T-helper 2 cell (primary cell): ENCODE results near the gene ZNF488.
A peak's percentile ranks its signal among the peaks of the same experiment; 100 is the strongest.

ENCODE experiments used
- DNase-seq, 5 experiments: peaks; one replicate each; pipeline versions ENCODE4 v3.0.0 to v3.0.0-alpha.2; 2012 to 2022

ZNF488 gene

DNA sequence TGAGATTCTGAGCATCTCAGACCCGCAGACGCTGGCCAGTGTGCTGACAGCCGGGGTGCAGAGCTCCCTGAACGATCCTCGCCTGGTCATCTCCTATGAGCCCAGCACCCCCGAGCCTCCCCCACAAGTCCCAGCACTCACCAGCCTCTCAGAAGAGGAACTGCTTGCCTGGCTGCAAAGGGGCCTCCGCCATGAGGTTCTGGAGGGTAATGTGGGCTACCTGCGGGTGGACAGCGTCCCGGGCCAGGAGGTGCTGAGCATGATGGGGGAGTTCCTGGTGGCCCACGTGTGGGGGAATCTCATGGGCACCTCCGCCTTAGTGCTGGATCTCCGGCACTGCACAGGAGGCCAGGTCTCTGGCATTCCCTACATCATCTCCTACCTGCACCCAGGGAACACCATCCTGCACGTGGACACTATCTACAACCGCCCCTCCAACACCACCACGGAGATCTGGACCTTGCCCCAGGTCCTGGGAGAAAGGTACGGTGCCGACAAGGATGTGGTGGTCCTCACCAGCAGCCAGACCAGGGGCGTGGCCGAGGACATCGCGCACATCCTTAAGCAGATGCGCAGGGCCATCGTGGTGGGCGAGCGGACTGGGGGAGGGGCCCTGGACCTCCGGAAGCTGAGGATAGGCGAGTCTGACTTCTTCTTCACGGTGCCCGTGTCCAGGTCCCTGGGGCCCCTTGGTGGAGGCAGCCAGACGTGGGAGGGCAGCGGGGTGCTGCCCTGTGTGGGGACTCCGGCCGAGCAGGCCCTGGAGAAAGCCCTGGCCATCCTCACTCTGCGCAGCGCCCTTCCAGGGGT lies 35.2 kb downstream of the ZNF488 start:
- no peak for DNase-seq

DNA sequence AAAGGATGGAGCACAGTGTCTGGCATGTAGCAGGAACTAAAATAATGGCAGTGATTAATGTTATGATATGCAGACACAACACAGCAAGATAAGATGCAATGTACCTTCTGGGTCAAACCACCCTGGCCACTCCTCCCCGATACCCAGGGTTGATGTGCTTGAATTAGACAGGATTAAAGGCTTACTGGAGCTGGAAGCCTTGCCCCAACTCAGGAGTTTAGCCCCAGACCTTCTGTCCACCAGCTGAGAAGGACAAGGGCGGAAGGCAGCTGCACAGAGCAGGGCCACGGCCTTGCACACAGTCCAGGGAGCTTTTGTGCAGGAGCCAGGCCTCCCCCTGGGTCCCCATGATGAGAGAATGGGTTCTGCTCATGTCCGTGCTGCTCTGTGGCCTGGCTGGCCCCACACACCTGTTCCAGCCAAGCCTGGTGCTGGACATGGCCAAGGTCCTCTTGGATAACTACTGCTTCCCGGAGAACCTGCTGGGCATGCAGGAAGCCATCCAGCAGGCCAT lies 35.9 kb downstream of the ZNF488 start, which contains the start of gene RBP3:
Gene RBP3, plus strand, starts transcription at position 226 of the 514 bp plus-strand sequence. Its CDS starts 122 bp downstream, at position 348.
- DNase-seq: no peak

DNA sequence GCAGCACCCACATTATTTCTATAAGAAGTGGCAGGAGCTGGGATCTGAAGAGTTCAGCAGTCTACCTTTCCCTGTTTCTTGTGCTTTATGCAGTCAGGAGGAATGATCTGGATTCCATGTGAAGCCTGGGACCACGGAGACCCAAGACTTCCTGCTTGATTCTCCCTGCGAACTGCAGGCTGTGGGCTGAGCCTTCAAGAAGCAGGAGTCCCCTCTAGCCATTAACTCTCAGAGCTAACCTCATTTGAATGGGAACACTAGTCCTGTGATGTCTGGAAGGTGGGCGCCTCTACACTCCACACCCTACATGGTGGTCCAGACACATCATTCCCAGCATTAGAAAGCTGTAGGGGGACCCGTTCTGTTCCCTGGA lies 36.8 kb downstream of the ZNF488 start:
- DNase-seq: no peak

- no peak for DNase-seq
Measured at GRCh38 chr10:47346581-47347302, 37.4 kb downstream of the ZNF488 start.

DNA sequence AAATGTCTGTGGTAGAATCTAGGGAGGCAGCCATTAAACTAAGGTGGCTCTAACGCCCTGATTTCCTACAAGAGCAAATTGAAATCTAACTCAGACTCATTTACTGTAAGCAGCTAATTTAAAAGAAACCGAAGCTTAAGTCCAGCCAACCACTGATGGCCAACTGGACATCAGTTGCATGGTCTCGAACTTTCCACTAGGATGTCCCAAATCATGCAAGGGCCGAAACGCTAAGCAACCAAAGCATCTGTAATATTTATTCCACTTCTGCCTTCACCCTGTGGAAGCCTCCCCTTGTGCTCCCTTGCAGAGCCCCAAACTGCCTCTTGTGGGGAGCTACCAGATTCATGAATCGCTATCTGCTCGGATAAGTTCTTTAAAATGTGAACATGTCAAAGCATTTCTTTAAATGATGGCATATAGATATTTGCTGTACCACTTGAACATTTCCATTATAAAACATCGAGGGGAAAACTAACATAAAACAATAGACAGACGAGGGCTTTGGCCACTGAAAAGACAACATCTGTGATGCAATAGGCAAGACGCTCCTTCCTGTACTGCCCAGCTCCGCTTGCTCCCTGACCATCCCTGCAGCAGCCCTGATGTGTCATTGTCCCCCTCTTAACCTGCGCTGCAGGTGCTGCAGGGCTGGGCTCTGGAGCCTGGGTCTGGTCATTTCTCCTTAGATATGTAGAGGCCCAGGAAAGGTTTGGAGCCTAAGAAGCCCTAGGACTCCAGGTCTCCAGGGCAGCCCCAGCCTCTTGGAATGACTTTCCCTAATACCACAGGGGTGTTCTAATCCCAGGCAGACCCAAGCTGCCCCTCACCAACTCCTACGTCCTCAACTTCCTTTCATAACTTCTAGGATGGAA lies 38.9 kb downstream of the ZNF488 start:
- no peak for DNase-seq

DNA sequence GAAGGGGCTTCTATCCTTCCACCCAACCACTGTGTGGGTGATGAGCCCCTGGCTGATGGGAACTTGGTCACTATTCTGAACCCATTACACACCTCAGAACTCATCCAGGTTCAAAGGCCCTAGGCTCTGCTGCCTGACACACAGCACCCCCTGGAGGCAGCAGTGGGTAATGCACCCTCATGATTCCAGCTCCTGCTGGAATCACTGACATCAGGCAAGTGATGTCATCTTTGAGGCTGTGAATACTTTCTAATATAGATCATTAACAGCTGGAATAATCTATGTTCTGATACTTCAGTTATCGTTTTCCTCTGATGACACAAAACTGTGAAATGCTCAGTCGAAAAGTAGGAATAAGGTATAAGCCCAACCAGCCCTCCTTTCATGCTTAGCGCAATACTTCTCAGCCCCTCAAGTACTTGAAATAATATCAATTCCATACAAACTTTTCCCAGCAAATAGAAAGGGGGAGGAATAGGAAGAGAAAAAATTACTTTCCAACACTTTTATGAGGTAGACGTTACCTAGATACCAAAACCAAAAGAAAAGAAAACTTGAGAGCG lies 43.4 kb downstream of the ZNF488 start:
- DNase-seq: peak in 4 of 5 experiments; percentile 43 to 67 (median 52)

- DNase-seq: no peak
Measured at GRCh38 chr10:47339759-47340607, 44.1 kb downstream of the ZNF488 start.

GRCh38 chr10:47339186-47339735 lies 44.8 kb downstream of the ZNF488 start:
- no peak for DNase-seq

GRCh38 chr10:47337310-47337709 lies 46.8 kb downstream of the ZNF488 start:
- no peak for DNase-seq

DNA sequence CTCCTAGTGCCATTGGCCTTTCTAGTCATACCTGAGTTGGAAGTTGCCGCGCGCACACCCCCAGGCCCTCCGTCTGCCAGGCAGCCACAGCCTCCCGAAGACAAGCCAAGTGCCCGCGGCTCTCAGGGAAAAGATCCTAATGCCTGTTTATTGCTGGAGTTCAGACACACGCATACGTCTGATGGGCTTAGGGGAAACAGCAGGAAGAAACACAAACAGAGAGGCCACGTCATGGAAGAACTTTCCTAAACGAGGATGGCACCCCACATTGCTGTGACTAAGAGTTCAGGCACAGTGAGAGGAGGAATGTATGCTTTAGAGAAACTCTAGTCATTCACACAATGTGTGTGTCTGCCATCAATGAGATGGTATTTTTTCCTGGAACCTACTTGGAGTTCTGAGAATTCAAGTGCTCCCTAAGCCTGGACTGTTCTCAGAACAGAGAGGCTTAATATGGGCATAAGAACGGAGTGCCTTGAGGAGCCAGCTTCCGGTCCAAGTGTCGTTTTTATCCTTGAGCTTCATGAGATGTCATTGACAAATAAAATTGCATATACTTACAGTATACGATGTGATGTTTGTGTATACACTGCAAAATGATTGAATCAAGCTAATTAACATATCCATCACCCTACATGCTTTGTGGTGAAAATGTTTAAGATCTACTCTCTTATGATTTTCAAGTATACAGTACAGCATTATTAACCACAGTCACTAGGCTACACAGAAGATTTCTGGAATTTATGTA lies 47.5 kb downstream of the ZNF488 start:
- DNase-seq: no peak

GRCh38 chr10:47335906-47336305 lies 48.2 kb downstream of the ZNF488 start:
- no peak for DNase-seq

DNA sequence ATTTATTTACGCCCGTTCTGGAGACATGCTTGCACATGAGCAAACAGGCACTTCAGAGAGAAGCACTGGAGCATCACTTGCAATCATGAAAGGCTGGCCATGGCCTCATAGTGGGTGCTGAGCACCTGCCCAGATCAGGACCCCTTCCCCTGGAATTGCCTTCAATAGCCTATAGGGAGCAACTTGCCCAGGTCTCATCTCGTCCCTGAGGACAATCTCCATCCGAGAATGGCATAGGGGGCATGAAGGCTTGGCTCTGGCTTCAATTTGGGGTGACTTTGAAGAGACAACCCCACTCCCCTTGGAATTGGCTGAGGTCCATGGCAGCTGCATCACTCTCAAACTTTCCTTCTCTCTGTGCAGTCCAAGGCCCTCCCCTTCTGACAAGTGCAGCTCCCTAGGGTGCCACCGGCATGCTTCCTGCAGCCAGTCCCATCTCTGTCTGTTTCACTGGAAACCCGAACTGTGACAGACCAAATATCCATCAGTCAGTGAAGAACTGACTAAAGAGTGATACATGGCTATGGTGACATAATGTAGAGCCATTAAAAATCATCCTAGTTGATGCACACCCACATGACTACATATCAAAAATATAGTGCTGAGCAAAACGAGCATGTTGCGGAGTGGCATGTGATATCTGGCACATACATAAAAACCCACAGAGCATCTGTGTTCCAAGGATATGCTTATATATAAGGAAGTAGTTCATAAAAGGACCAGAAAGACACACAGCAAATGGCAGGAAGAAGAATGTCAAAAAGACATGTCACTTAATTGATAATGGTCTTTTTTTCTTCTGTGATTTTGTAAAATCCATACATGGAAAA lies 49.4 kb downstream of the ZNF488 start:
- DNase-seq: no peak

GRCh38 chr10:47333532-47333931 lies 50.6 kb downstream of the ZNF488 start:
- no peak for DNase-seq

DNA sequence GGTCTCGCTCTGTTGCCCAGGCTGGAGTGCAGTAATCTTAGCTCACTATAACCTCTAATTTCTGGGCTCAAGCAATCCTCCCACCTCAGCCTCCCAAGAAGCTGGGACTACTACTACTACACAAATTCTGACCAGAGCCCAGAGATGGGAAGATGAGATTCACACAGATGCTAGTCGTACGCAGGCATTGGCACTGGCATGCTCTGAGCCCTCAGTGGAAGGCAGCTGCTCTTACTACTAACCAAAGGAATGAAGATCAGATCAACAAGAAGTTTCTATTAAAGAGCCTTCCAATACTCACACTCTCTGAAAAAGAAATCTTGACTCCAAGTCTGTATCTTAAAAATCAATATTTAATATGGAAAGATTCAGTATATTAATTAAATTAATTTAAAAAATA lies 51.1 kb downstream of the ZNF488 start:
- no peak for DNase-seq

GRCh38 chr10:47332371-47332770 lies 51.7 kb downstream of the ZNF488 start:
- DNase-seq: no peak

GRCh38 chr10:47331954-47332353 lies 52.1 kb downstream of the ZNF488 start:
- no peak for DNase-seq

DNA sequence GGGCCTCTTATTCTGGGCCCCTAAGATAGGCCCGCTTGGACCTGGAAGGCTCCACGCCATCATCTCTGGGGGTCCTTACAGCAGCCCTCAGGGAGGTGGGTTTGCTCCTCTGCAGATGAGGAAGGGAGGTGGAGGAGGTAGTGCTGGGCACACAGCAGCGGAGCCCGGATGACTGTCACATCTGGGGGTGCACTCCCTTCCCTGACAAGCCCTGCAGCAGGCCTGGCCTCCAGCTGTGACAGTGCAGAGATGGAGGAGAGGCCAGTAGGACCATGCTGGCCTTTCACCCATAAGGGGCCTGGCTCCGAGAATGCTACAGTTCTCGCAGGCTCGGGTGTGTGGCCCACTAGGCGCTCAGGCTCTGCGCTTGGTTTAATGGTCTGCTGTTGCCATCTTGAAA lies 52.6 kb downstream of the ZNF488 start:
- DNase-seq: no peak

DNA sequence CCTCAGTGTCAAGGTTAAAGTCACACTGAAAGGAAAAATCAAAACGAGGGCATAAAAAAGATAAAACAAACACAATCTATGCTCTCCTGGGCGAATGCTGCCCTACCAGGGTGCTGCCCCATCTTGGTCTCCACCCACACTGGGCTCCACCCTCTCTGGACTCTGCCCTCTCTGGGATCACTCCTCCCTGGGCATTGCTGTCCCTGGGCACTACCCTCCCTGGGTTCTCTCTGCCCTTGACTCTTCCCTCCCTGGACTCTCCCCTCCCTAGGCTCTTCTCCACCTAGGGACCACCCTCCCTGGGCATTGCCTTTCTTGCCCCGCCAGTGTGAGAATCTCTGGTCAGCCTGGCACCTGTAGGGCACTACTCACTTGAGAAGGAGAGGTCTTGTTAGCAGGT lies 53.3 kb downstream of the ZNF488 start:
- DNase-seq: no peak

DNA sequence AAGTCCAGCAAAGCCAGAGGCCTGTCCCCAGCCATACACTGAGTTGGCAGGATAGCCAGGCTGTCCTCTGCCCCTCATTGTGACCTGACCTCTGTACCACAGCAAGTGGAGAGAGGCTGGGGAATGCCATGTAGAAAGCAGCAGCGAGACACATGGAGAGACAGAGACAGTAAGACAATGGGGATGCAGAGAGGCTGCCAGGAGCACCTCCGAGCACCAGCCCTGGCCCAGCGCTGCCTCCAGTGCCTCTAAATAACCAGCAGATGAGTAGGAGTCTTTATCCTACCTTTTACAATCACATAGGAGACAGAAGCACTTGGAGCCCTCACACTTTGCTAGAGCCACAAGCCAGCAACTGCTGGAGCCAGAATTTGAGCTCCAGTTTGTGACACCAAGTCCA lies 53.7 kb downstream of the ZNF488 start:
- DNase-seq: no peak

- DNase-seq: no peak
Measured at GRCh38 chr10:47329855-47330254, 54.2 kb downstream of the ZNF488 start.
